Erythroblast (primary cell): ENCODE data around the gene KHDC4.

ENCODE experiments used
- GATA1 ChIP-seq: IDR thresholded peaks from 2 replicates; pipeline ENCODE4 v1.6.1; 2011; ENCODE audit warnings: low read depth, mild to moderate bottlenecking, control low read depth, low read length, moderate library complexity
- POLR2A ChIP-seq: IDR thresholded peaks from 2 replicates; pipeline ENCODE4 v1.6.1; 2011; ENCODE audit warnings: mild to moderate bottlenecking, low read length

- no peak for TF ChIP-seq POLR2A
- no peak for TF ChIP-seq GATA1
These were observed 20.1 kb downstream of the KHDC4 start for GRCh38 chr1:155913969-155914757.
